HL-60 (cell line): ENCODE measurements around the gene PLCL2.

Experiments used
- CTCF ChIP-seq: IDR thresholded peaks from one replicate; pipeline ENCODE4 v1.5.1; 2011; ENCODE audit warnings: low read length, control low read depth, inconsistent platforms; ENCODE audit not compliant: insufficient read depth
- GABPA ChIP-seq: IDR thresholded peaks from 2 replicates; pipeline ENCODE4 v1.6.1; 2012; ENCODE audit warnings: low read depth
- SPI1 ChIP-seq: IDR thresholded peaks from 2 replicates; pipeline ENCODE4 v1.6.1; 2012; ENCODE audit warnings: low read depth, mild to moderate bottlenecking, borderline replicate concordance
- TF ChIP-seq, protein P1 (sequence below): IDR thresholded peaks from 2 replicates; pipeline ENCODE4 v1.6.1; 2012; ENCODE audit warnings: low read depth; ENCODE audit not compliant: insufficient replicate concordance

DNA sequence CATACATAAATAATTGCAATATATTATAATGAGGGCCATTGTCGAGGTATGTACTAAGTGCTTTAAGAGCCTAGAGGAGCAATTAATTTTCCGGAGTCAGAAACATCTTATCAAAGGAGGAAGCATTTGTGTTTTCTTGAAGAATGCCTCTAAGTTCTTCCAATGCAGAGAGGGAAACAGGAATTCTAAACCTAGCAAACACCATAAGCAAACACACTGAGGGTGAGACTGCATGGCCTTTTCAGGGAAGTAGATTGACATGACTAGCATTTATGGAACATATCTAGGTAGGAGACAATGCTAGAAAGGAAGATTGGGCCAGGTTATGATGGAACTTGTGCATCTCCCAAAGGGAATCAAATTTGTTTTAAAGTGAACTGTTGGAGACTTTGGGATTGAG is 7.2 kb upstream of the PLCL2 start:
- TF ChIP-seq, protein P1, sequence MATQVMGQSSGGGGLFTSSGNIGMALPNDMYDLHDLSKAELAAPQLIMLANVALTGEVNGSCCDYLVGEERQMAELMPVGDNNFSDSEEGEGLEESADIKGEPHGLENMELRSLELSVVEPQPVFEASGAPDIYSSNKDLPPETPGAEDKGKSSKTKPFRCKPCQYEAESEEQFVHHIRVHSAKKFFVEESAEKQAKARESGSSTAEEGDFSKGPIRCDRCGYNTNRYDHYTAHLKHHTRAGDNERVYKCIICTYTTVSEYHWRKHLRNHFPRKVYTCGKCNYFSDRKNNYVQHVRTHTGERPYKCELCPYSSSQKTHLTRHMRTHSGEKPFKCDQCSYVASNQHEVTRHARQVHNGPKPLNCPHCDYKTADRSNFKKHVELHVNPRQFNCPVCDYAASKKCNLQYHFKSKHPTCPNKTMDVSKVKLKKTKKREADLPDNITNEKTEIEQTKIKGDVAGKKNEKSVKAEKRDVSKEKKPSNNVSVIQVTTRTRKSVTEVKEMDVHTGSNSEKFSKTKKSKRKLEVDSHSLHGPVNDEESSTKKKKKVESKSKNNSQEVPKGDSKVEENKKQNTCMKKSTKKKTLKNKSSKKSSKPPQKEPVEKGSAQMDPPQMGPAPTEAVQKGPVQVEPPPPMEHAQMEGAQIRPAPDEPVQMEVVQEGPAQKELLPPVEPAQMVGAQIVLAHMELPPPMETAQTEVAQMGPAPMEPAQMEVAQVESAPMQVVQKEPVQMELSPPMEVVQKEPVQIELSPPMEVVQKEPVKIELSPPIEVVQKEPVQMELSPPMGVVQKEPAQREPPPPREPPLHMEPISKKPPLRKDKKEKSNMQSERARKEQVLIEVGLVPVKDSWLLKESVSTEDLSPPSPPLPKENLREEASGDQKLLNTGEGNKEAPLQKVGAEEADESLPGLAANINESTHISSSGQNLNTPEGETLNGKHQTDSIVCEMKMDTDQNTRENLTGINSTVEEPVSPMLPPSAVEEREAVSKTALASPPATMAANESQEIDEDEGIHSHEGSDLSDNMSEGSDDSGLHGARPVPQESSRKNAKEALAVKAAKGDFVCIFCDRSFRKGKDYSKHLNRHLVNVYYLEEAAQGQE: no peak
- no peak for TF ChIP-seq CTCF
- no peak for TF ChIP-seq GABPA
- TF ChIP-seq SPI1: no peak
